Small intestine (tissue), 7 donors: ENCODE data around the gene PAK4. TPM values are rescaled to one million over a fixed set of nuclear protein-coding genes. Genes with fewer than 3 reads are reported as not detected.
"Not testable (repeated sequence)": the region's sequence is repeated elsewhere in the genome, so short reads cannot be mapped to it uniquely, and the experiment has no call there.

Source experiments
- DNase-seq, 2 donors: peaks; one replicate each; pipeline versions ENCODE4 v3.0.0 to v3.0.0-alpha.2; 2013
- FAIRE-seq: peaks from 2 replicates; lab custom pipeline; 2012; peaks lifted over from hg19 to GRCh38; lab: Jason Lieb, UNC
- H3K27ac ChIP-seq, 3 donors: one replicate each; pipeline ENCODE4 v1.5.1; 2013; ENCODE audit warnings: low read length in 2 of 3, mild to moderate bottlenecking in 2 of 3, control low read depth in 1 of 3, inconsistent platforms in 1 of 3, low read depth in 1 of 3, moderate library complexity in 1 of 3
- H3K27me3 ChIP-seq, 3 donors: one replicate each; pipeline ENCODE4 v1.6.1; 2013; ENCODE audit warnings: low read length in 3 of 3, inconsistent platforms in 1 of 3; ENCODE audit not compliant: control insufficient read depth in 3 of 3, insufficient read depth in 3 of 3
- H3K36me3 ChIP-seq, 3 donors: one replicate each; pipeline ENCODE4 v1.6.1; 2013; ENCODE audit warnings: low read length in 3 of 3, inconsistent platforms in 1 of 3, low read depth in 1 of 3, mild to moderate bottlenecking in 1 of 3, moderate library complexity in 1 of 3; ENCODE audit not compliant: control insufficient read depth in 3 of 3, insufficient read depth in 2 of 3
- H3K4me1 ChIP-seq, 3 donors: one replicate each; pipeline ENCODE4 v1.6.1; 2013; ENCODE audit warnings: low read length in 2 of 3, inconsistent platforms in 1 of 3, low read depth in 1 of 3, mild to moderate bottlenecking in 1 of 3, moderate library complexity in 1 of 3; ENCODE audit not compliant: control insufficient read depth in 3 of 3, insufficient read depth in 2 of 3
- H3K4me3 ChIP-seq, 3 donors: one replicate each; pipeline ENCODE4 v1.5.1; 2013; ENCODE audit warnings: low read length in 3 of 3, control low read depth in 1 of 3, inconsistent platforms in 1 of 3, low read depth in 1 of 3, mild to moderate bottlenecking in 1 of 3, moderate library complexity in 1 of 3
- H3K9me3 ChIP-seq, 2 donors: one replicate each; pipeline ENCODE4 v1.6.1; 2013; ENCODE audit warnings: low read depth in 1 of 2, low read length in 1 of 2; ENCODE audit not compliant: control insufficient read depth in 2 of 2, insufficient read depth in 1 of 2
- WGBS, 3 donors: extraction: QIAGEN DNeasy Blood & Tissue Kit; methylation state at CpG; one replicate each; pipeline ENCODE4 v1.1.7; 2013; 5-methylcytosine and 5-hydroxymethylcytosine counted together
- polyA plus RNA-seq, 4 donors: library from polyadenylated mRNA; stranded (reverse) in 3 of 4; unstranded in 1 of 4; fragments of 200-250 nt in 3 of 4; fragments of 120-200 nt in 1 of 4; gene quantifications; one replicate each; pipeline versions ENCODE4 v1.2.1 to v1.2.3, GENCODE V29; 2013
- donor health status: healthy with polysubstance abuse.
- donor health status: control.
- donor health status: control.
- donor health status: Bipolar disorder and iron deficiency.
- donor health status: healthy.

The PAK4 gene
- polyA plus RNA-seq, 4 donors, result 34.6 to 73.4 (median 54.2) TPM

DNA sequence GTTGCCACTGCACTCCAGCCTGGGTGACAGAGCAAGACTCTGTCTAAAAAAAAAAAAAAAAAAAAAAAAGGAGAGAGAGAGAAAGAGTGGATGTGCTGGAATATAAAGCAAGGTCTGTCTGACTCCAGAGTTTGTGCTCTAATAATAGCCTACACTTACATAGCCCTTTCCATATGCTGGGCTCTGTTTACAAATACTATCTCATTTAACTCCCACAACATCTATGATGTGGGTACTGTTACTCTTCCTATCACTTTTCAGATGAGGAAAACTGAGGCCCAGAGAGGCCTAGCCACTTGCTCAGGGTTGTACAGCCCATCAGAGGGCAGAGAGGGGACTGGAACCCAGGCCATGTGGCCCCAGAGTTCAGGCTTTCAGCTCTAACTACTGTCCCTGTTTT, 15.9 kb upstream of the PAK4 start:
- FAIRE-seq, result no peak
- Histone ChIP-seq H3K4me1 (peaks cover 0 to 10% (median 2%) of the 10 kb centered on the region in 3 donors), H3K4me3 (no peak overlapping the region), H3K27ac (no peak overlapping the region), H3K27me3 (no peaks in the 10 kb centered on the region), H3K36me3 (no peaks in the 10 kb centered on the region), H3K9me3 (no peaks in the 10 kb centered on the region)
- no peak for DNase-seq

DNA sequence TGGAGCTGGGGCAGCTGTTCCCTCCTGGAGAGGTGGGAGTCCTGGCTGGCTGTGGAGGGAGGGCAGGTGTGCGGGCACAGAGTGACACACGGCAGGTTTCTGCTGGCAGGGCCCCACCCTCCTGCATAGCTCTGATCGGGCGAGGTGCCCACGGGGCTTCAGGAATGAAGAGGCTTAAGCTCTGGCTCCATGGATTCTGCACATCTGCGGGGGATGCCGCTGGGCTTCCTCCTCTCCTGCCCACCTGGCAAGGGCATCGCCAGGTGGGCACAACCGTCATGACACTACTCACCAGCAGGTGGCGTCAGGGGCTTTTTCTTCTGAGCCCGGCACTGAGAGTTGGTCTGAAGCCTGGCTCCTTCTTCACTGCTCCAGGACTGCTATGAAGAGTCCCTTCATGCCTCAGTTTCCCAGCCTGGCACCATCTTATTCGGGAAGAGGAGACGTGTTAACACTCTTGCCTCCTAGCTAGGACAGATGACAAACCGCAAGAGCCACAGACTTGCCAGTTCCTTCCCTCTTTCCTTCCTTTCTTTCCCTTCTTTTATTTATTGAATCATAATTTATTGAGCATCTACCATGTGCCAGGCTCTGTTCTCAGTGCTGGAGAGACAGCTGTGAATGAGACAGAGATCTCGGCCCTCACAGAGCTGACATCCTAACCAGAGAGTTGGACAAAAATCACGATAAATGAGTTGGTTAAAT, 15.2 kb upstream of the PAK4 start:
- 20 to 26% (median 20%) methylated on average over 15 to 16 of the region's 16 CpGs for WGBS, 3 donors
- Histone ChIP-seq H3K27me3 (no peaks in the 10 kb centered on the region), H3K27ac (no peak overlapping the region), H3K36me3 (no peaks in the 10 kb centered on the region), H3K4me1 (peaks cover 0 to 10% (median 2%) of the 10 kb centered on the region in 3 donors), H3K9me3 (no peaks in the 10 kb centered on the region), H3K4me3 (no peak overlapping the region)
- DNase-seq (peak; percentile 61 to 64), FAIRE-seq (no peak)

DNA sequence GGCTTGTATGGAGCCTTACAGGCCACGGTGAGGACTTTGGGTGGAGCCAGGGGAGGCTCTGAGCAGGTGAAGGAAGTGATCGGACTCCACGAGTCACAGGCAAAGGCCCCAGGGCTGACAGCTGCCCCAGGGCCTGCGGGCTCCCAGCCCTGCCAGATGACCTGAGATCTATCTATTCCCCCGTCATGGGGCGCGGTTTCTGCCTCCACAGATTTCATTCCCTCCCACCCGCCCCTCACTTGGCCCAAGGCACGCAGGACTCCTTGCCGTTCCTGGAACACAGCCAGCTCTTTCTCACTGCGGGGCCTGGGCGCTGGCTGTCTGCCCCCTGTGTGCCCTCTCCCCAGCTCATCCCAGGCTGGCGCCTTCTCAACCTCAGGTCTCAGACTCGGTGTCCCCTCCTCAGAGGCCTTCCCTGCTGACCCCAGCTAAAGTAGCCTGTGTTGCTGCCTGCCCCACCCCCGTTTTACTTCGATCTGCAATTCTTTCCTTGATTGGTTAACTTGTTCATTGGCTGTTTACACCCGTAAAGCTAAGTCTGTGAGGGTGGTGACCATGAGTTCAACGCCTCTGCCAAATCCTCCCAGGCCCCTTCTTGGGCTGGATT, 13.9 kb upstream of the PAK4 start:
- Histone ChIP-seq H3K27ac (peak overlapping the region in 1 of 3 donors; percentile 76), H3K27me3 (no peaks in the 10 kb centered on the region), H3K9me3 (no peaks in the 10 kb centered on the region), H3K4me3 (no peak overlapping the region), H3K4me1 (peaks cover 0 to 10% (median 2%) of the 10 kb centered on the region in 3 donors), H3K36me3 (no peaks in the 10 kb centered on the region)
- FAIRE-seq (no peak), DNase-seq (peak; percentile 56 to 69)
- WGBS, 3 donors, result 10 to 38% (median 25%) methylated on average over 15 to 18 of the region's 18 CpGs

DNA sequence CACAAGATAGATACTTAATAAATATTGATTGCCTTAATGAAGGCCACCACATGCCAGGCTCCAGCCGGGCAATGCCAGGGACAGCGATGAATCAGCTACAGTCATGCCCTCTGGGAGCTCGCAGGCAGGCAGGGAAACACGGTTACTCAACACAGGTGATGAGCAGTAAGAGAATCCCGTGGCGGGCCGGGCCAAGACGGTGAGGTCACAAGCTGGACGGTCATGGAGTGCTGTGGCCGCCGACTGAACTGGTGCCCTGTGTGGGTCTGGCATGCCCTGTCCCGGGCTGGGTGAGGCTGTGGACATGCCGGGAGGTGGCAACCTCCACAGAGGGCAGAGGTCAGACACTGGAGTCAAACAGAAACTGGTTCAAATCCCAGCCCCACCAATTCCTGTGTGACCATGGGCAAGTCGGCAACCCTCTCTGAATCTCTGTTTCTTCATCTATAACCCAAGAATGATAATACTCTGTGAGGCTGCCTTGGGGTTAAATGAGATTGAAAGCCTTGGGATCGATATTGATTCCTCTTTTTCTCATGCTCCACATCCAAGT, 13.2 kb upstream of the PAK4 start:
- FAIRE-seq (no peak), DNase-seq (peak in 1 of 2 donors; percentile 78)
- Histone ChIP-seq H3K27ac (peak overlapping the region in 1 of 3 donors; percentile 76), H3K9me3 (no peaks in the 10 kb centered on the region), H3K27me3 (no peaks in the 10 kb centered on the region), H3K4me1 (peaks cover 0 to 10% (median 2%) of the 10 kb centered on the region in 3 donors), H3K36me3 (no peaks in the 10 kb centered on the region), H3K4me3 (no peak overlapping the region)
- 25 to 69% (median 29%) methylated on average over 15 of the region's 15 CpGs for WGBS, 3 donors

DNA sequence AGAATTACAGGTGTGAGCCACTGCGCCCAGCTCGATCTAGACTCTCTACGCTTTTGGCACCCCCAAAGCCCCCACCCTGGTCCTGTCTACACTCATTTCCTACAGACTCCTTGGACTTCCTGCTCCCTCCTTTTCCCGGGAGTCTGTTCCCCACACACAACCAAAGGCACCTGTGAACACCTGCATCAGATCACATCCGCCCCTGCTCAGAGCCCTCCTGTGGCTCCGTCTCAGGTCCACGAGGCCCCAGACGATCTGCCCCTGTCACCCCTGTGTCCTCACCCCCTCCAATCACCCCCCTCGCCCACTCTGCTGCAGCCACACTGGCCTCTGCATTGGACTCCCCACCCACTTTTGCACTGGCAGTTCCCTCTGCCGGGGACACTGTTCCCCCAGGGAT, 12.4 kb upstream of the PAK4 start:
- Histone ChIP-seq H3K36me3 (no peaks in the 10 kb centered on the region), H3K4me3 (no peak overlapping the region), H3K9me3 (no peaks in the 10 kb centered on the region), H3K27ac (no peak overlapping the region), H3K27me3 (no peaks in the 10 kb centered on the region), H3K4me1 (peaks cover 0 to 10% (median 2%) of the 10 kb centered on the region in 3 donors)
- FAIRE-seq, result no peak
- WGBS, 3 donors, result 75 to 84% (median 79%) methylated on average over 10 of the region's 10 CpGs
- DNase-seq, result no peak

DNA sequence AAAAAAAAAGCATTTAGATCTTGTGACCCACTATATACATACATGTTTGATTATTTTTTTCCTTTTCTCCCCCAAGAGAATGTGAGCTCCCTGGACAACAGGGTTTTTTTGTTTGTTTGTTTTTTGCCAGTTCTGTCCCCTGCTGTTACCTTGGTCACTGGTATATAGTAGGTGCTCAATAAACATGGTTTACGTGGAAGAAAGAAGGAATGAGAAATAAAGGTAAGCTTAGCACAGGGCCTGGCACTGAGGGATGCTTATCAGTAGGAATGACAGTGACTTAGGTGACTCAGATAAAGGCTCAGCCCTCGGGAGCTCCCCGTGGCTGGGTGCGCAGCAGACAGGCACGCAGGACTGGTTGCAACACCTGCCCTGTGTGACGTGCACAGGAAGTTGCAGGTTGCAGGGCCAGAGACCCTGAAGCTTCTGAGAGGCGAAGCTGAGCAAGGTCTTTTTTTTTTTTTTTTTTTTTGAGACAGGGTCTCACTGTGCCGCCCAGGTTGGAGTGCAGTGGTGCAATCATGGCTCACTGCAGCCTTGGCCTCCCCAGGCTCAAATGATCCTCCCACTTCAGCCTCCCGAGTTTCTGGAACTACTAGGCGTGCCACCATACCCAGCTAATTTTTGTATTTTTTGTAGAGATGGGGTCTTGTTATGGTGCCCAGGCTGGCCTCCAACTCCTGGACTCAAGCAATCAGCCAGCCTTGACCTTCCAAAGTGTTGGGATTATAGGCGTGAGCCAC, 10.3 kb upstream of the PAK4 start:
- WGBS, 3 donors, result 84 to 88% (median 85%) methylated on average over 9 to 11 of the region's 11 CpGs
- Histone ChIP-seq H3K36me3 (no peaks in the 10 kb centered on the region), H3K27ac (no peak overlapping the region), H3K9me3 (no peaks in the 10 kb centered on the region), H3K27me3 (no peaks in the 10 kb centered on the region), H3K4me3 (no peak overlapping the region), H3K4me1 (peaks cover 0 to 10% (median 2%) of the 10 kb centered on the region in 3 donors)
- DNase-seq (no peak), FAIRE-seq (no peak)

DNA sequence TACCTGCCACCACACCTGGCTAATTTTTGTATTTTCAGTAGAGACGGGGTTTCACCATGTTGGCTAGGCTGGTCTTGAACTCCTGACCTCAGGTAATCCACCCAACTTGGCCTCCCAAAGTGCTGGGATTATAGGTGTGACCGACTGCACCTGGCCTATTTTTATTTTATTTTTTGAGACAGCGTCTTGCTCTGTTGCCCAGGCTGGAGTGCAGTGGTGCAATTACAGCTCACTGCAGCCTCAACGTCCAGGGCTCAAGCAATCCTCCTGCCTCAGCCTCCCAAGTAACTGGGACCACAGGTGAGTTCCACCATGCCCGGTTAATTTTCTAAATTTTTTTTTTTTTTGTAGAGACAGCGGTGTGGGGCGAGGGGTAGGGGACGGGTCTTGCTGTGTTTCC, 8.6 kb upstream of the PAK4 start:
- WGBS, 3 donors, result 85 to 93% (median 86%) methylated on average over 7 to 8 of the region's 8 CpGs
- H3K27me3 ChIP-seq, DNase-seq, H3K27ac ChIP-seq, H3K9me3 ChIP-seq, H3K36me3 ChIP-seq, H3K4me3 ChIP-seq, FAIRE-seq, H3K4me1 ChIP-seq: not testable (repeated sequence)

DNA sequence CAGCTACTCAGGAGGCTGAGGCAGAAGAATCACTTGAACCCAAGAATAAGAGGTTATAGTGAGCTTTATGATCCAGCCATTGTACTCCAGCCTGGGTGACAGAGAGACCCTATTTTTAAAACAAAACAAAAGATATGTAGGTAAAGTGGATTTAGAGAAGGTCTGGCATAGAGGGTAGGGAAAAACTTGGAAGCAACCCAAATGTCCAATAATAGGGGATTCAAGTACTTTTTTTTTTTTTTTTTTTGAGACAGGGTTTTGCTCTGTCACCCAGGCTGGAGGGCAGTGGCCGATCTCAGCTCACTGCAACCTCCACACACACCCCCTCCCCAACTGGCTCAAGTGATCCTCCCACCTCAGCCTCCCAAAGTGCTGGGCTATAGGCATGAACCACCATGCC, 5.8 kb upstream of the PAK4 start:
- 59 to 78% (median 67%) methylated on average over 1 of the region's 1 CpG for WGBS, 3 donors
- H3K4me1 ChIP-seq, result no peaks in the 10 kb centered on the region
- no peak overlapping the region for H3K4me3 ChIP-seq
- H3K9me3 ChIP-seq, result no peaks in the 10 kb centered on the region
- FAIRE-seq (no peak), DNase-seq (no peak)
- H3K36me3 ChIP-seq, result no peaks in the 10 kb centered on the region
- no peaks in the 10 kb centered on the region for H3K27me3 ChIP-seq
- H3K27ac ChIP-seq, result no peak overlapping the region
